H1 (cell line): ENCODE results near the gene TMPRSS2. TPM values are rescaled to one million over a fixed set of nuclear protein-coding genes. Genes with fewer than 3 reads are reported as not detected.

Experiments used
- CTCF ChIA-PET: fragments of 300-600 bp; sonication (Branson Sonifier 250); formaldehyde crosslinking; loops from one replicate; lab custom pipeline; 2021; ENCODE audit not compliant: partially characterized antibody; lab: Charles Lee
- POLR2A ChIA-PET: fragments of 300-600 bp; sonication (Branson Sonifier 250); formaldehyde crosslinking; loops from one replicate; lab custom pipeline; 2021; ENCODE audit warnings: inconsistent platforms; ENCODE audit not compliant: partially characterized antibody; lab: Charles Lee
- DNase-seq, 2 experiments: peaks; one replicate each; pipeline versions ENCODE4 v3.0.0 to v3.0.0-alpha.2; 2010 to 2022; ENCODE audit warnings: low spot score in 2 of 2, low read depth in 1 of 2, mixed read lengths in 1 of 2
- FAIRE-seq: peaks from 2 replicates; lab custom pipeline; 2011; peaks lifted over from hg19 to GRCh38; lab: Jason Lieb, UNC
- H2AFZ ChIP-seq: 2 replicates; pipeline ENCODE4 v1.8.1; 2012; ENCODE audit warnings: low read length, inconsistent platforms
- H2AK5ac ChIP-seq: 2 replicates; pipeline ENCODE4 v1.6.1; 2013; ENCODE audit warnings: low read depth, low read length
- H2BK120ac ChIP-seq: replicated peaks from 2 replicates; pipeline ENCODE3; 2013; ENCODE audit warnings: low read depth, low read length, inconsistent platforms
- H2BK12ac ChIP-seq: 2 replicates; pipeline ENCODE4 v1.6.1; 2013; ENCODE audit warnings: low read depth, low read length
- H2BK15ac ChIP-seq: 2 replicates; pipeline ENCODE4 v1.6.1; 2013; ENCODE audit warnings: low read length
- H2BK20ac ChIP-seq: 2 replicates; pipeline ENCODE4 v1.6.1; 2013; ENCODE audit warnings: low read length
- H2BK5ac ChIP-seq: 2 replicates; pipeline ENCODE4 v1.6.1; 2013; ENCODE audit warnings: low read depth, low read length
- H3K14ac ChIP-seq: 2 replicates; pipeline ENCODE4 v1.6.1; 2013; ENCODE audit warnings: inconsistent platforms; ENCODE audit not compliant: insufficient read length
- H3K18ac ChIP-seq: 2 replicates; pipeline ENCODE4 v1.6.1; 2013; ENCODE audit warnings: low read length; ENCODE audit errors: extremely low read depth
- H3K23ac ChIP-seq: 2 replicates; pipeline ENCODE4 v1.6.1; 2013; ENCODE audit warnings: inconsistent platforms; ENCODE audit not compliant: insufficient read length
- H3K23me2 ChIP-seq: 2 replicates; pipeline ENCODE4 v1.6.1; 2013; ENCODE audit warnings: low read depth, low read length
- H3K27ac ChIP-seq: 2 replicates; pipeline ENCODE4 v1.6.1; 2011; ENCODE audit warnings: low read depth, low read length, inconsistent platforms
- H3K27me3 ChIP-seq, 4 experiments: replicated peaks in 1 of 4; 1 replicate in 1 of 4; 2 replicates in 3 of 4; pipeline versions ENCODE4 v1.6.1 to v1.8.1; 2011 to 2013; ENCODE audit warnings: low read length in 3 of 4, mild to moderate bottlenecking in 3 of 4, inconsistent platforms in 2 of 4, mixed read lengths in 2 of 4, moderate library complexity in 1 of 4; ENCODE audit not compliant: control insufficient read depth in 3 of 4, insufficient read depth in 3 of 4; ENCODE audit errors: extremely low read depth in 1 of 4
- H3K36me3 ChIP-seq, 4 experiments: 2 replicates each; pipeline versions ENCODE4 v1.6.1 to v1.8.1; 2011 to 2013; ENCODE audit warnings: mild to moderate bottlenecking in 4 of 4, low read length in 3 of 4, moderate library complexity in 2 of 4, control low read depth in 1 of 4, inconsistent platforms in 1 of 4; ENCODE audit not compliant: insufficient read depth in 4 of 4, control insufficient read depth in 2 of 4
- H3K4ac ChIP-seq: replicated peaks from 2 replicates; pipeline ENCODE3; 2013; ENCODE audit warnings: low read length, low read depth, mixed read lengths, inconsistent platforms; ENCODE audit not compliant: insufficient read length
- H3K4me1 ChIP-seq, 4 experiments: replicated peaks in 1 of 4; 1 replicate in 1 of 4; 2 replicates in 3 of 4; pipeline versions ENCODE4 v1.6.1 to v1.8.1; 2011 to 2013; ENCODE audit warnings: low read length in 3 of 4, inconsistent platforms in 2 of 4, mixed read lengths in 1 of 4; ENCODE audit not compliant: insufficient read depth in 4 of 4, control insufficient read depth in 3 of 4
- H3K4me2 ChIP-seq, 2 experiments: 2 replicates each; pipeline versions ENCODE4 v1.6.1 to v1.8.1; 2011 to 2013; ENCODE audit warnings: low read depth in 2 of 2, low read length in 2 of 2, control low read depth in 1 of 2, inconsistent platforms in 1 of 2, mild to moderate bottlenecking in 1 of 2; ENCODE audit not compliant: insufficient read depth in 1 of 2
- H3K4me3 ChIP-seq, 4 experiments: fragments of 200-600, 300-600 bp in 1 of 4; sonication (generic), shearing (Covaris generic), sonication (Bioruptor Twin) in 1 of 4; 2 replicates each; pipeline versions ENCODE4 v1.5.1 to v1.8.1; 2011 to 2016; ENCODE audit warnings: low read length in 4 of 4, low read depth in 3 of 4, control low read depth in 2 of 4, inconsistent platforms in 2 of 4, mild to moderate bottlenecking in 2 of 4, mixed read lengths in 1 of 4, moderate library complexity in 1 of 4; ENCODE audit not compliant: insufficient read depth in 2 of 4; ENCODE audit errors: extremely low read depth in 1 of 4
- H3K56ac ChIP-seq: replicated peaks from 2 replicates; pipeline ENCODE3; 2013; ENCODE audit warnings: low read depth, mild to moderate bottlenecking, mixed read lengths, low read length, inconsistent platforms; ENCODE audit not compliant: insufficient read length
- H3K79me1 ChIP-seq: 2 replicates; pipeline ENCODE4 v1.6.1; 2013; ENCODE audit warnings: low read depth, low read length, control low read depth
- H3K79me2 ChIP-seq, 2 experiments: 2 replicates each; pipeline versions ENCODE4 v1.6.1 to v1.8.1; 2012 to 2013; ENCODE audit warnings: low read length in 2 of 2, mild to moderate bottlenecking in 2 of 2, inconsistent platforms in 1 of 2; ENCODE audit not compliant: insufficient read depth in 2 of 2, control insufficient read depth in 1 of 2
- H3K9ac ChIP-seq, 4 experiments: replicated peaks in 1 of 4; 1 replicate in 1 of 4; 2 replicates in 3 of 4; pipeline versions ENCODE4 v1.6.1 to v1.8.1; 2011 to 2013; ENCODE audit warnings: low read depth in 3 of 4, low read length in 3 of 4, control low read depth in 2 of 4, mild to moderate bottlenecking in 2 of 4, moderate library complexity in 2 of 4, inconsistent platforms in 1 of 4; ENCODE audit errors: extremely low read depth in 1 of 4
- H3K9me3 ChIP-seq, 2 experiments: 2 replicates each; pipeline versions ENCODE4 v1.6.1 to v1.8.1; 2012 to 2013; ENCODE audit warnings: mild to moderate bottlenecking in 2 of 2, moderate library complexity in 2 of 2, control low read depth in 1 of 2, inconsistent platforms in 1 of 2, low read depth in 1 of 2, low read length in 1 of 2, mixed read lengths in 1 of 2; ENCODE audit not compliant: insufficient read depth in 2 of 2
- H4K20me1 ChIP-seq, 2 experiments: replicated peaks in 1 of 2; 2 replicates each; pipeline versions ENCODE3 to v1.8.1; 2011 to 2013; ENCODE audit warnings: inconsistent platforms in 2 of 2, low read length in 2 of 2, mild to moderate bottlenecking in 1 of 2; ENCODE audit not compliant: insufficient read depth in 2 of 2, control insufficient read depth in 1 of 2
- H4K5ac ChIP-seq: 2 replicates; pipeline ENCODE4 v1.6.1; 2013; ENCODE audit warnings: low read length, low read depth, mixed read lengths, inconsistent platforms; ENCODE audit not compliant: insufficient read length
- H4K8ac ChIP-seq: 2 replicates; pipeline ENCODE4 v1.8.0; 2013; ENCODE audit warnings: mild to moderate bottlenecking, moderate library complexity, low read length, inconsistent platforms; ENCODE audit not compliant: insufficient read depth; ENCODE audit errors: extremely low read depth
- H4K91ac ChIP-seq: replicated peaks from 2 replicates; pipeline ENCODE3; 2013; ENCODE audit warnings: low read length, mixed read lengths, inconsistent platforms; ENCODE audit not compliant: insufficient read length
- CBX8 ChIP-seq: fragments of 300-800, 300-1000 bp; sonication (generic); IDR thresholded peaks from 2 replicates; pipeline ENCODE4 v1.7.1; 2016; ENCODE audit warnings: low read depth, low read length, borderline replicate concordance
- EGR1 ChIP-seq: IDR thresholded peaks from 2 replicates; pipeline ENCODE4 v1.6.1; 2011; ENCODE audit warnings: low read depth, low read length, borderline replicate concordance
- HDAC6 ChIP-seq: IDR thresholded peaks from one replicate; pipeline ENCODE4 v1.7.1; 2012; ENCODE audit warnings: low read depth, mild to moderate bottlenecking, inconsistent platforms, low read length, moderate library complexity
- JUN ChIP-seq: IDR thresholded peaks from 2 replicates; pipeline ENCODE4 v1.6.1; 2011; ENCODE audit warnings: low read depth, mild to moderate bottlenecking, improper control_type of control experiment, low read length
- KDM1A ChIP-seq: fragments of 200-600, 300-600 bp; sonication (generic); IDR thresholded peaks from 2 replicates; pipeline ENCODE4 v1.7.1; 2016; ENCODE audit warnings: mild to moderate bottlenecking, low read length, borderline replicate concordance
- KDM5A ChIP-seq: fragments of 200-600 bp; IDR thresholded peaks from 2 replicates; pipeline ENCODE4 v1.7.1; 2012; ENCODE audit warnings: mild to moderate bottlenecking, low read length, inconsistent platforms, mixed read lengths
- MAFK ChIP-seq: IDR thresholded peaks from 2 replicates; pipeline ENCODE4 v1.6.1; 2012; ENCODE audit warnings: low read depth, mild to moderate bottlenecking, improper control_type of control experiment, low read length
- RAD21 ChIP-seq, 2 experiments: IDR thresholded peaks in 1 of 2; conservative IDR thresholded peaks in 1 of 2; 2 replicates each; pipeline ENCODE4 v1.6.1; 2011; ENCODE audit warnings: low read depth in 2 of 2, low read length in 2 of 2, improper control_type of control experiment in 1 of 2, inconsistent platforms in 1 of 2, mild to moderate bottlenecking in 1 of 2, moderate library complexity in 1 of 2
- RFX5 ChIP-seq: IDR thresholded peaks from 2 replicates; pipeline ENCODE4 v1.6.1; 2011; ENCODE audit warnings: low read depth, low read length, improper control_type of control experiment, borderline replicate concordance
- RNF2 ChIP-seq: fragments of 200-900, 300-1000 bp; sonication (generic); IDR thresholded peaks from 2 replicates; pipeline ENCODE4 v1.7.1; 2016; ENCODE audit warnings: borderline replicate concordance, low read depth, mild to moderate bottlenecking, antibody characterized with exemption, low read length; ENCODE audit not compliant: poor library complexity, severe bottlenecking; ENCODE audit errors: missing control alignments
- SIN3A ChIP-seq, 2 experiments: IDR thresholded peaks in 1 of 2; conservative IDR thresholded peaks in 1 of 2; 2 replicates each; pipeline ENCODE4 v1.6.1; 2011 to 2012; ENCODE audit warnings: low read length in 2 of 2, improper control_type of control experiment in 1 of 2, low read depth in 1 of 2, mild to moderate bottlenecking in 1 of 2
- WGBS, 2 experiments: shearing (Covaris generic) in 1 of 2; methylation state at CpG; one replicate each; pipeline versions ENCODE4 v1.1.6 to v1.1.7; 2013 to 2015; ENCODE audit warnings: low lambda C conversion rate in 2 of 2, mixed read lengths in 2 of 2, inconsistent platforms in 1 of 2, low coverage in 1 of 2, missing lambda C conversion rate in 1 of 2; ENCODE audit not compliant: insufficient replicate concordance in 2 of 2, insufficient coverage in 1 of 2, insufficient read length in 1 of 2; ENCODE audit errors: extremely low coverage in 1 of 2, missing lambda C conversion rate in 1 of 2; 5-methylcytosine and 5-hydroxymethylcytosine counted together
- polyA plus RNA-seq, 7 experiments: library from polyadenylated mRNA; depleted of rRNA in 3 of 7; stranded (reverse) in 5 of 7; unstranded in 2 of 7; fragments of >200 nt in 5 of 7; fragments of 200-250 nt in 2 of 7; gene quantifications; 1 replicate in 5 of 7; 2 replicates in 1 of 7; 4 replicates in 1 of 7; pipeline versions ENCODE4 v1.2.1 to v1.2.3, GENCODE V29; 2011 to 2013; ENCODE audit warnings: missing spikeins in 2 of 7, mixed read lengths in 2 of 7
- total RNA-seq: library from RNA; stranded (reverse); fragmentation: NEBNext Ultra II Directional; extraction: Animal tissue kit (Norgen Biotek cat#: 25700); gene quantifications from 2 replicates; pipeline ENCODE4 v1.2.1, GENCODE V29; 2021
- TF ChIP-seq, protein P1 (sequence below): IDR thresholded peaks from 2 replicates; pipeline ENCODE4 v1.6.1; 2012; ENCODE audit warnings: inconsistent platforms

The TMPRSS2 gene
- total and polyA plus RNA-seq, 2 of the 8 experiments (the other 6 are each of a cell fraction or from before 2014, with no cell fraction given), result 9.2 to 11.0 TPM

DNA sequence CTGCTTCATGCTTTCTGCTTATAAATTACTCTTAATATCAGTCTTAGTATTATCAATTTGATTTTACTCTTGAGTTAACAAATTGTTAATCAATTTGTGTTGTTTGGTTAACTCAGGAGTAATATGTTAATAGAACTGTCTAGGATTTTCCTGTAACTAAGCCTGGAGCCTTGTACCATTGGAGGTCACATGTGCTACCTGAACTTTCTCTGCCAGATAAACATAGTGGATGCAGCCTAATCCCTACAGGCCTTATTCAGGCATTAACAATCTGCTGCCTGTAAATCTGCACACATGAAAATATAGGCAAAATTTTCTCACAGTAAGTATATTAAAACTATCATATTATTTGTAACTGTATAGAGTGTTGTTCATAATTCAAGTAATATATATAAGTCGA is 47.1 kb upstream of the TMPRSS2 start:
- no peaks in the 10 kb centered on the region for H3K9me3 ChIP-seq
- no peak overlapping the region for H3K9ac ChIP-seq
- ChIA-PET CTCF (no interaction called here), POLR2A (interaction anchor here (0.7 kb wide), 1 partner anchor 62 kb away, joined by 3 read pairs; no protein-coding TSS in a partner anchor)
- no peak overlapping the region for H3K18ac ChIP-seq
- no peak overlapping the region for H4K8ac ChIP-seq
- H4K20me1 ChIP-seq, result no peaks in the 10 kb centered on the region
- H2AFZ ChIP-seq, result no peak overlapping the region
- peaks cover 0 to 4% (median 0%) of the 10 kb centered on the region in 4 experiments; a peak in 1 of 7 replicates for H3K4me1 ChIP-seq
- no peak overlapping the region for H2BK120ac ChIP-seq
- DNase-seq (no peak), FAIRE-seq (no peak)
- H3K27ac ChIP-seq, result no peak overlapping the region
- H2AK5ac ChIP-seq, result no peak overlapping the region
- no peak overlapping the region for H2BK15ac ChIP-seq
- H3K36me3 ChIP-seq, result no peaks in the 10 kb centered on the region
- no peak overlapping the region for H2BK5ac ChIP-seq
- H3K79me1 ChIP-seq, result no peaks in the 10 kb centered on the region
- no peak overlapping the region for H2BK20ac ChIP-seq
- H3K56ac ChIP-seq, result no peak overlapping the region
- H3K23ac ChIP-seq, result no peak overlapping the region
- no peaks in the 10 kb centered on the region for H3K27me3 ChIP-seq
- H3K14ac ChIP-seq, result no peak overlapping the region
- H4K91ac ChIP-seq, result no peak overlapping the region
- WGBS, 2 experiments, result 93% methylated on average over 1 of the region's 1 CpG; no CpG with 5 or more reads in 1 of the 2 experiments
- H4K5ac ChIP-seq, result no peak overlapping the region
- no peak overlapping the region for H3K4me2 ChIP-seq
- H3K23me2 ChIP-seq, result no peaks in the 10 kb centered on the region
- H3K4ac ChIP-seq, result no peak overlapping the region
- H2BK12ac ChIP-seq, result no peak overlapping the region
- H3K79me2 ChIP-seq, result no peaks in the 10 kb centered on the region
- no peak overlapping the region for H3K4me3 ChIP-seq
- TF ChIP-seq CBX8, result no peak
- TF ChIP-seq MAFK, result no peak
- no peak for TF ChIP-seq RNF2
- TF ChIP-seq, protein P1, sequence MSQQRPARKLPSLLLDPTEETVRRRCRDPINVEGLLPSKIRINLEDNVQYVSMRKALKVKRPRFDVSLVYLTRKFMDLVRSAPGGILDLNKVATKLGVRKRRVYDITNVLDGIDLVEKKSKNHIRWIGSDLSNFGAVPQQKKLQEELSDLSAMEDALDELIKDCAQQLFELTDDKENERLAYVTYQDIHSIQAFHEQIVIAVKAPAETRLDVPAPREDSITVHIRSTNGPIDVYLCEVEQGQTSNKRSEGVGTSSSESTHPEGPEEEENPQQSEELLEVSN, result no peak
- no peak for TF ChIP-seq JUN
- TF ChIP-seq EGR1, result no peak
- no peak for TF ChIP-seq KDM5A
- TF ChIP-seq HDAC6, result no peak
- TF ChIP-seq KDM1A, result no peak
- no peak for TF ChIP-seq RFX5
- TF ChIP-seq RAD21 (IDR thresholded peaks at IDR 0.05 in 1 of 2, conservative IDR thresholded peaks at IDR 0.05 in 1 of 2; ENCODE audit: low read depth in 2 of 2, low read length in 2 of 2), result no peak
- TF ChIP-seq SIN3A (conservative IDR thresholded peaks at IDR 0.05 in 1 of 2, IDR thresholded peaks at IDR 0.05 in 1 of 2; ENCODE audit: low read depth in 1 of 2, low read length in 2 of 2), result no peak
